K562 (cell line): ENCODE measurements around the gene LSM8. TPM values are rescaled to one million over a fixed set of nuclear protein-coding genes. Genes with fewer than 3 reads are reported as not detected.

ENCODE experiments used
- ATAC-seq: fragments of 200-7000 bp; cut with Tn5 transposase; 3 replicates; pipeline ENCODE4 v1.9.1; 2020; ENCODE audit warnings: moderate library complexity
- BruUV-seq: library from RNA; stranded (reverse); fragments of 400-500 nt; replicated peaks from 2 replicates; lab custom pipeline; 2021; lab: Mats Ljungman, UMichigan
- CTCF ChIA-PET: fragments of 300-600 bp; formaldehyde crosslinking; extraction: SDS; loops from one replicate; lab custom pipeline; 2021; ENCODE audit warnings: low intra/inter-chr PET ratio; lab: Yijun Ruan, JAX
- POLR2A ChIA-PET: fragments of 300-600, 350-650 bp; sonication (Branson Sonifier 250); formaldehyde crosslinking; extraction: SDS; loops from one replicate; lab custom pipeline; 2021; ENCODE audit warnings: antibody characterized with exemption, inconsistent platforms; lab: Yijun Ruan, JAX
- DNase-seq, 4 experiments: peaks; one replicate each; pipeline versions ENCODE4 v3.0.0 to v3.0.0-alpha.2; 2011 to 2018; ENCODE audit warnings: low spot score in 3 of 4, mixed read lengths in 3 of 4; ENCODE audit errors: extremely low read depth in 1 of 4
- FAIRE-seq: peaks from 2 replicates; lab custom pipeline; 2011; peaks lifted over from hg19 to GRCh38; lab: Jason Lieb, UNC
- H2AFZ ChIP-seq: 2 replicates; pipeline ENCODE4 v1.6.0; 2011; ENCODE audit warnings: low read depth, low read length, control low read depth, inconsistent platforms
- H3K27ac ChIP-seq: fragments of 200-600 bp; 3 replicates; pipeline ENCODE4 v1.8.0; 2011; ENCODE audit warnings: low read depth, mild to moderate bottlenecking, control low read depth, inconsistent platforms, low read length, moderate library complexity, mixed read lengths; ENCODE audit errors: extremely low read depth
- H3K27me3 ChIP-seq, 2 experiments: fragments of 300-600 bp in 1 of 2; 2 replicates in 1 of 2; 3 replicates in 1 of 2; pipeline versions ENCODE4 v1.6.0 to v1.8.0; 2011; ENCODE audit warnings: inconsistent platforms in 2 of 2, low read length in 2 of 2, mild to moderate bottlenecking in 1 of 2, mixed read lengths in 1 of 2, moderate library complexity in 1 of 2; ENCODE audit not compliant: control insufficient read depth in 2 of 2, insufficient read depth in 2 of 2
- H3K36me3 ChIP-seq: fragments of 300-600 bp; 3 replicates; pipeline ENCODE4 v1.8.0; 2011; ENCODE audit warnings: mild to moderate bottlenecking, low read length, inconsistent platforms; ENCODE audit not compliant: control insufficient read depth, insufficient read depth
- H3K4me1 ChIP-seq, 2 experiments: fragments of 200-600 bp in 1 of 2; replicated peaks in 1 of 2; 2 replicates in 1 of 2; 3 replicates in 1 of 2; pipeline versions ENCODE4 v1.5.1 to v1.8.0; 2011; ENCODE audit warnings: inconsistent platforms in 2 of 2, low read length in 2 of 2, mild to moderate bottlenecking in 1 of 2, mixed read lengths in 1 of 2, moderate library complexity in 1 of 2; ENCODE audit not compliant: control insufficient read depth in 2 of 2, insufficient read depth in 2 of 2
- H3K4me2 ChIP-seq: 2 replicates; pipeline ENCODE4 v1.6.1; 2011; ENCODE audit warnings: low read length, control low read depth, inconsistent platforms, mixed read lengths; ENCODE audit not compliant: insufficient read depth
- H3K4me3 ChIP-seq: fragments of 200-600 bp; sonication (generic), shearing (Covaris generic); 2 replicates; pipeline ENCODE4 v1.5.1; 2016; ENCODE audit warnings: control low read depth, inconsistent platforms
- H3K79me2 ChIP-seq: fragments of 200-600 bp; 3 replicates; pipeline ENCODE4 v1.8.0; 2011; ENCODE audit warnings: low read length, inconsistent platforms; ENCODE audit not compliant: control insufficient read depth, insufficient read depth
- H3K9ac ChIP-seq, 2 experiments: 2 replicates each; pipeline versions ENCODE4 v1.6.0 to v1.6.1; 2011; ENCODE audit warnings: low read depth in 2 of 2, low read length in 2 of 2, control low read depth in 1 of 2, inconsistent platforms in 1 of 2, mild to moderate bottlenecking in 1 of 2, mixed read lengths in 1 of 2; ENCODE audit not compliant: insufficient read depth in 1 of 2
- H3K9me1 ChIP-seq: one replicate; pipeline ENCODE4 v1.6.0; 2011; ENCODE audit warnings: inconsistent platforms, mild to moderate bottlenecking, low read length, moderate library complexity; ENCODE audit not compliant: control insufficient read depth, insufficient read depth
- H3K9me3 ChIP-seq: replicated peaks from 2 replicates; pipeline ENCODE4 v1.5.1; 2011; ENCODE audit warnings: low read depth, low read length, inconsistent platforms; ENCODE audit not compliant: control insufficient read depth, insufficient read depth
- H4K20me1 ChIP-seq: replicated peaks from 2 replicates; pipeline ENCODE4 v1.6.1; 2011; ENCODE audit warnings: low read length, inconsistent platforms, mixed read lengths; ENCODE audit not compliant: control insufficient read depth, insufficient read depth
- C11orf30 ChIP-seq: fragments of 450-650 bp; IDR thresholded peaks from 2 replicates; pipeline ENCODE4 v1.6.1; 2016; ENCODE audit warnings: low read depth, mild to moderate bottlenecking
- CEBPG ChIP-seq, 3 experiments: fragments of 200-800 bp in 1 of 3; sonication (Bioruptor generic) in 1 of 3; sonication (generic) in 1 of 3; formaldehyde crosslinking in 1 of 3; IDR thresholded peaks in 2 of 3; conservative IDR thresholded peaks in 1 of 3; 2 replicates each; pipeline versions ENCODE4 v1.6.1 to v1.8.0; 2016 to 2022; ENCODE audit warnings: missing compliant biosample characterization in 2 of 3, missing genetic modification characterization in 2 of 3, mild to moderate bottlenecking in 1 of 3, missing genetic modification reagents in 1 of 3
- CREB3 ChIP-seq: fragments of 450-650 bp; conservative IDR thresholded peaks from 2 replicates; pipeline ENCODE4 v1.6.1; 2016; ENCODE audit warnings: missing genetic modification characterization, low read depth, mild to moderate bottlenecking, missing compliant biosample characterization, moderate library complexity
- GTF2A2 ChIP-seq: IDR thresholded peaks from 2 replicates; pipeline ENCODE4 v1.6.1; 2016; ENCODE audit warnings: mild to moderate bottlenecking, missing genetic modification characterization, missing compliant biosample characterization
- NR2C1 ChIP-seq, 2 experiments: fragments of 450-650 bp; IDR thresholded peaks; 2 replicates each; pipeline ENCODE4 v1.6.1; 2017; ENCODE audit warnings: mild to moderate bottlenecking in 2 of 2, antibody characterized with exemption in 1 of 2, inconsistent platforms in 1 of 2, missing compliant biosample characterization in 1 of 2, missing genetic modification characterization in 1 of 2
- ZBTB33 ChIP-seq: sonication (generic); formaldehyde crosslinking; IDR thresholded peaks from 2 replicates; pipeline ENCODE4 v1.8.1; 2023; ENCODE audit warnings: mild to moderate bottlenecking, missing genetic modification reagents
- ZFP36 ChIP-seq: fragments of 150-350 bp; IDR thresholded peaks from 2 replicates; pipeline ENCODE4 v1.6.1; 2018; ENCODE audit warnings: low read length, low read depth; ENCODE audit not compliant: partially characterized antibody
- in situ Hi-C: fragments of 300-500 bp; cut with MboI; formaldehyde crosslinking; loops from 4 replicates; pipeline ENCODE4 v1.15.0; 2018; ENCODE audit warnings: inconsistent platforms, mixed read lengths
- intact Hi-C: fragments of 100-400 bp; cut with micrococcal nuclease; formaldehyde crosslinking; loops from 2 replicates; pipeline ENCODE4 v1.14.2; 2022
- polyA plus RNA-seq, 8 experiments: library from polyadenylated mRNA; depleted of rRNA in 4 of 8; stranded (reverse) in 5 of 8; unstranded in 3 of 8; fragments of >200 nt; fragmentation: Nextera tagmentation in 2 of 8; fragmentation: Illumina TruSeq in 1 of 8; extraction: Ambion mirVana in 2 of 8; extraction: Trizol in 1 of 8; gene quantifications; 2 replicates each; pipeline versions ENCODE4 v1.2.1 to v1.2.3, GENCODE V29; 2011 to 2014; ENCODE audit warnings: inconsistent platforms in 1 of 8, missing spikeins in 1 of 8
- total RNA-seq, 7 experiments: library from RNA; depleted of rRNA in 6 of 7; stranded (reverse); fragments of >200 nt in 6 of 7; fragmentation: Illumina TruSeq in 2 of 7; extraction: Trizol in 2 of 7; gene quantifications; 2 replicates each; pipeline versions ENCODE4 v1.2.1 to v1.2.3, GENCODE V29; 2011 to 2021; ENCODE audit warnings: low replicate concordance in 1 of 7

Gene LSM8
- total and polyA plus RNA-seq, 9 of the 15 experiments (the other 6 are each of a cell fraction or from before 2014, with no cell fraction given), result 81.5 to 340 (median 180) TPM

GRCh38 chr7:118153551-118154177, 30.3 kb upstream of the LSM8 start (continued):
- TF ChIP-seq ZBTB33 (CRISPR knock-in tag), result no peak
- no peak for TF ChIP-seq GTF2A2 (tag)
- TF ChIP-seq CREB3, result no peak
- no peak for TF ChIP-seq NR2C1 (IDR thresholded peaks at IDR 0.05)
- TF ChIP-seq NR2C1 (tag; IDR thresholded peaks at IDR 0.05), result no peak
- TF ChIP-seq CEBPG (CRISPR knock-in tag; IDR thresholded peaks at IDR 0.05), result no peak
- no peak for TF ChIP-seq CEBPG (tag; conservative IDR thresholded peaks at IDR 0.05 in 1 of 2, IDR thresholded peaks at IDR 0.05 in 1 of 2)

- H2AFZ ChIP-seq, result no peak overlapping the region
- H3K4me3 ChIP-seq, result no peak overlapping the region
- intact Hi-C loops, result no loop called here
- no peaks in the 10 kb centered on the region for H3K9me1 ChIP-seq
- H3K27ac ChIP-seq, result no peak overlapping the region
- ChIA-PET POLR2A (no interaction called here), CTCF (no interaction called here)
- in situ Hi-C loops, result no loop called here
- no peaks in the 10 kb centered on the region for H3K4me1 ChIP-seq
- H3K79me2 ChIP-seq, result no peaks in the 10 kb centered on the region
- H3K36me3 ChIP-seq, result no peaks in the 10 kb centered on the region
- H3K9ac ChIP-seq, result no peak overlapping the region
- no peaks in the 10 kb centered on the region for H4K20me1 ChIP-seq
- BruUV-seq, result no TSS peak
- TF ChIP-seq ZFP36 (peak; percentile 85), C11orf30 (no peak)
- no peak overlapping the region for H3K4me2 ChIP-seq
- FAIRE-seq (no peak), DNase-seq (no peak), ATAC-seq (no peak)
- H3K9me3 ChIP-seq, result no peaks in the 10 kb centered on the region
- H3K27me3 ChIP-seq, result 0 out of 5 replicates have a peak, but pooled peaks cover 0 to 2% of the 10 kb centered on the region in 2 experiments
Observed at GRCh38 chr7:118158766-118159165, 25.2 kb upstream of the LSM8 start.
